D721Med (cell line): Measurements from ENCODE around the gene LRRFIP2.

Experiments
- DNase-seq: peaks from one replicate; pipeline ENCODE4 v3.0.0; 2011; ENCODE audit warnings: low spot score; ENCODE audit not compliant: insufficient read length
- FAIRE-seq: peaks from 2 replicates; lab custom pipeline; 2011; peaks lifted over from hg19 to GRCh38; lab: Jason Lieb, UNC
- CTCF ChIP-seq: IDR thresholded peaks from 2 replicates; pipeline ENCODE4 v1.5.1; 2012; ENCODE audit warnings: mild to moderate bottlenecking, control low read depth; ENCODE audit not compliant: insufficient read depth; ENCODE audit errors: missing control alignments

Gene LRRFIP2

GRCh38 chr3:37096975-37097374, 77.4 kb downstream of the LRRFIP2 start:
- FAIRE-seq, result no peak

GRCh38 chr3:37096288-37096687, 78.1 kb downstream of the LRRFIP2 start:
- no peak for DNase-seq
- no peak for FAIRE-seq
- TF ChIP-seq CTCF, result no peak

More at GRCh38 chr3:37096975-37097374, 77.4 kb downstream of the LRRFIP2 start:
- no peak for TF ChIP-seq CTCF
- no peak for DNase-seq

- no peak for TF ChIP-seq CTCF
Observed at GRCh38 chr3:37094636-37095035, 79.7 kb downstream of the LRRFIP2 start.

GRCh38 chr3:37093481-37093880, 80.9 kb downstream of the LRRFIP2 start:
- DNase-seq (no peak), FAIRE-seq (no peak)
- no peak for TF ChIP-seq CTCF

More at GRCh38 chr3:37094636-37095035, 79.7 kb downstream of the LRRFIP2 start:
- FAIRE-seq, result no peak
- no peak for DNase-seq

GRCh38 chr3:37092484-37092883, 81.9 kb downstream of the LRRFIP2 start:
- TF ChIP-seq CTCF, result no peak
- no peak for DNase-seq
- no peak for FAIRE-seq

GRCh38 chr3:37087870-37088269, 86.5 kb downstream of the LRRFIP2 start:
- no peak for TF ChIP-seq CTCF
- no peak for FAIRE-seq
- no peak for DNase-seq

- no peak for DNase-seq
- TF ChIP-seq CTCF, result no peak
- FAIRE-seq, result no peak
Observed at GRCh38 chr3:37086918-37087317, 87.5 kb downstream of the LRRFIP2 start.
